ENCODE data around the gene PLA2G2C. TPM values are rescaled to one million over a fixed set of nuclear protein-coding genes. Genes with fewer than 3 reads are reported as not detected.

PLA2G2C gene
- total and polyA plus RNA-seq, 8 donors = 0.43 to 1.3 (median 0.73) TPM; not detected in 5

- Histone ChIP-seq H3K4me3 (no peak overlapping the region), H3K4me1 (peaks cover 0 to 13% (median 0%) of the 10 kb centered on the region in 4 donors), H3K9me3 (no peaks in the 10 kb centered on the region), H3K27me3 (peaks cover 0 to 16% (median 0%) of the 10 kb centered on the region in 3 donors), H3K27ac (peak overlapping the region in 2 of 5 donors; percentile 31 to 78), H3K36me3 (no peaks in the 10 kb centered on the region)
- intact Hi-C loops (cut with DNase I; ENCODE audit: low total_unique reads) = no loop called here
- WGBS, 5 donors = 84 to 100% (median 94%) methylated on average over 2 of the region's 2 CpGs
- TF ChIP-seq EP300 (IDR thresholded peaks at IDR 0.05) (no peak), POLR2AphosphoS5 (IDR thresholded peaks at IDR 0.05) (no peak), CTCF (IDR thresholded peaks at IDR 0.05) (no peak), POLR2A (IDR thresholded peaks at IDR 0.05) (no peak)
- DNase-seq = no peak
These were observed 6.8 kb downstream of the PLA2G2C start for GRCh38 chr1:20179371-20180128.

GRCh38 chr1:20178634-20179370, 7.5 kb downstream of the PLA2G2C start:
- DNase-seq = no peak
- peaks cover 0 to 8% (median 0%) of the 10 kb centered on the region in 3 donors for H3K27me3 ChIP-seq
- TF ChIP-seq POLR2A (IDR thresholded peaks at IDR 0.05) (no peak), POLR2AphosphoS5 (IDR thresholded peaks at IDR 0.05) (peak in 1 of 3 donors; percentile 34)
- H3K4me3 ChIP-seq = no peak overlapping the region
- H3K9me3 ChIP-seq = no peaks in the 10 kb centered on the region
- intact Hi-C loops (cut with DNase I; ENCODE audit: low total_unique reads) = no loop called here
- no peaks in the 10 kb centered on the region for H3K36me3 ChIP-seq
- peak overlapping the region in 2 of 5 donors; percentile 31 to 78 for H3K27ac ChIP-seq
- WGBS, 5 donors = 79 to 87% (median 81%) methylated on average over 12 to 13 of the region's 13 CpGs
- peaks cover 0 to 13% (median 0%) of the 10 kb centered on the region in 4 donors for H3K4me1 ChIP-seq

- Histone ChIP-seq H3K27me3 (no peaks in the 10 kb centered on the region), H3K9me3 (no peaks in the 10 kb centered on the region), H3K4me1 (peaks cover 0 to 34% (median 2%) of the 10 kb centered on the region in 4 donors), H3K27ac (no peak overlapping the region), H3K36me3 (no peaks in the 10 kb centered on the region), H3K4me3 (no peak overlapping the region)
- no peak for DNase-seq
- intact Hi-C loops (cut with DNase I; ENCODE audit: low total_unique reads) = no loop called here
- TF ChIP-seq EP300 (IDR thresholded peaks at IDR 0.05) = no peak
- 53 to 73% (median 68%) methylated on average over 9 of the region's 9 CpGs for WGBS, 5 donors
These were observed 11.2 kb downstream of the PLA2G2C start for GRCh38 chr1:20174937-20175666.

GRCh38 chr1:20172033-20172590, 14.2 kb downstream of the PLA2G2C start:
- intact Hi-C loops (cut with DNase I; ENCODE audit: low total_unique reads) = no loop called here

GRCh38 chr1:20169932-20170331, 16.4 kb downstream of the PLA2G2C start:
- H3K4me1 ChIP-seq = peaks cover 0 to 21% (median 6%) of the 10 kb centered on the region in 4 donors
- intact Hi-C loops (cut with DNase I; ENCODE audit: low total_unique reads) = no loop called here
- no peak for DNase-seq
- no peaks in the 10 kb centered on the region for H3K36me3 ChIP-seq
- peaks cover 0 to 5% (median 2%) of the 10 kb centered on the region in 4 donors for H3K9me3 ChIP-seq
- no peak overlapping the region for H3K4me3 ChIP-seq
- H3K27me3 ChIP-seq = peaks cover 0 to 18% (median 0%) of the 10 kb centered on the region in 3 donors
- H3K27ac ChIP-seq = no peak overlapping the region
- 81 to 96% (median 89%) methylated on average over 5 of the region's 5 CpGs for WGBS, 5 donors
- TF ChIP-seq EP300 (IDR thresholded peaks at IDR 0.05) = no peak

More at GRCh38 chr1:20172033-20172590, 14.2 kb downstream of the PLA2G2C start:
- TF ChIP-seq POLR2AphosphoS5 (IDR thresholded peaks at IDR 0.05) = peak in 1 of 3 donors; percentile 18
- no peak for TF ChIP-seq EP300 (IDR thresholded peaks at IDR 0.05)
- H3K9me3 ChIP-seq = no peaks in the 10 kb centered on the region
- peaks cover 0 to 21% (median 2%) of the 10 kb centered on the region in 4 donors for H3K4me1 ChIP-seq
- no peaks in the 10 kb centered on the region for H3K36me3 ChIP-seq
- DNase-seq = peak in 1 of 2 donors; percentile 55
- H3K27ac ChIP-seq = peak overlapping the region in 3 of 5 donors; percentile 28 to 53 (median 53)
- H3K27me3 ChIP-seq = no peaks in the 10 kb centered on the region
- 57 to 83% (median 76%) methylated on average over 12 of the region's 12 CpGs for WGBS, 5 donors
- H3K4me3 ChIP-seq = no peak overlapping the region
